Fibroblast of the conjunctiva (primary cell): ENCODE measurements around the gene MAP6D1.
A peak's percentile ranks its signal among the peaks of the same experiment; 100 is the strongest.
"Not testable (repeated sequence)": the region's sequence is repeated elsewhere in the genome, so short reads cannot be mapped to it uniquely, and the experiment has no call there.

Experiments used
- DNase-seq: peaks from one replicate; pipeline ENCODE4 v3.0.0-alpha.2; 2010; ENCODE audit warnings: low read depth

Gene MAP6D1

DNA sequence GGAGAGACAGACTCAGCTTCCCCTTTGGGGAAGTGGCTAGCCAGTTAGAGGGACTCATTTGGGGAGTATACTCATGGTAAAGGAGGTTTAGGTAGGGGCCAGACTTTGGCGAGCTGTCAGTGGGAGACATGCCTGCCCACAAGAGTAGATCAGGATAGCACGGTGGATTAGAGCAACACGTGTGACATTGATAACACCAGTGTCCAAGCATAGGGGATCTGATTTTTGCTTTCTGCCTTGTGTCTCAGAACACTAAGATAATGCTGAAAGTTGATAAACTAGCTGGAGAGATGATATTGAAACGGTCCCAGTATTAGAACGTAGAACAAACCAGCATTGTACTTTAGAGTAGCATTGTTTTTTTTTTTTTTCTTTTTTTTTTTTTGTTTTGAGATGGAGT, 25.9 kb downstream of the MAP6D1 start:
- DNase-seq: no peak

GRCh38 chr3:183797996-183798395, 27.4 kb downstream of the MAP6D1 start:
- DNase-seq: no peak

DNA sequence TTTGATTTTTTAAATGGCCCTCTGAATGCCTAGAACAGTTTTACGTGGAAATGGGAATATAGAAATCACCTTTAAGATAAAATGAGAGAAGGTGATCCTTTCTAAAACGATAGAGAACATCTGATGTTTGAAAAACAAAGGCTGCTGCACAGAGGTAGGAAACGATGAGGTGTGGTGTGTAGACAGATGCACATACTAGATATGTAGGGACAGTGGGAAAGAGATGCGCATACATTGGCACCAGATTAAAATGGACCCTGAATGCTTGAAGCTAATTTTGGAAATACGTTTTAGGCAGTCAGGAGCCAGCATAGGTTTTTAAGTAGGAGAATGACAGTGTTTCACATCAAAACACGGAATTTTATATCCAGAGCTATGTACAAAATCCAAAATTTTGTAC, 29.0 kb downstream of the MAP6D1 start:
- no peak for DNase-seq

DNA sequence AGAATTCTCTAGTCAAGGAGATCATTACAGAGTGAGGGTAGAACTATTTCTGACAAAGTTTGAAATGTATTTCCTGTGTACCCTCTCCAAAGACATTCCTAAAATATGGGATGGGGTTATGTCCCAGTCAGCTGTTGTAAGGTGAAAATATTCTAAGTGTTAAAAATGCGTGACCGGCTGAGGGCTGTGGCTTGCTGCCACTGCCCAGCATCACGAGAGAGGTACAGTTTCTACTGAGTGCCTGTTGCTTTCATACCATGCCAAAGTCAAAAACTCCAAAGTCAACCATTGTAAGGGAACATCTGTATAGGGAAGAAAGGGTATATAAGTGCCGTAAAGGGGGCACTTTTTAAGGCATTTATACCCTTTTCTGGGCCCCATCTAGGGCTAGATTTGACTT, 30.9 kb downstream of the MAP6D1 start:
- no peak for DNase-seq

DNA sequence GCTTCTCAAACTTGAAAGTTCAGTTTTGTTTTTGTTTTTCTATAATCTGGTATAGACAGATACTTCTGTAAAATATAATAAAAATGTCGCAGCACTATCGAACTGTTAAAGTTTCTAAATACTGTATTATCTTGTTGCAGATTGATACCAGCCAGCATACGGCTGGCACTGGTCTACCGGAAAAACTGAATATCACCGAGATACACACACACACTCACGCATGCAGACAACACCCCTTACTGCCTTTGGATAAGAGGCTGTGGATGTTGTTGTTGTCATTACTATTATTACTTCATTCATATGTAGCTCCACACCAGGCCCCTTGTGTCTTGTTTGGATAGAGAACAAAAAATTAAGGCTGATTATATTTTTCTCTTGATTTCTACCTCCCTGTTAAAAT, 32.4 kb downstream of the MAP6D1 start:
- no peak for DNase-seq

DNA sequence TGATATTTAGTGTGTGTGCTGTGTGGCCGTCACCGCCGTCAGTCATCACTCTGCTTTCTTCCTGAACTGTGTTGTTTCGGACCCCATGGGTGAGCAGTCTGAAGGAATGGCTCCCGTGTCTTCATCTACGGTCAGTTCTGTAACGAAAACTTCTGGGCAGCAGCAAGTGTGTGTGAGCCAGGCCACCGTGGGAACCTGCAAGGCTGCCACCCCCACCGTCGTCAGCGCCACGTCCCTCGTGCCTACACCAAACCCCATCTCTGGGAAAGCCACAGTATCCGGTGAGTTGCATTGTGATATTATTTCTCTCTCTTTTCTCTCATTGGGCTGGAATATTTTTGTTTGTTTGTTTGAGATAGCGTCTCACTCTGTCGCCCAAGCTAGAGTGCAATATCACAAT, 34.7 kb downstream of the MAP6D1 start:
- no peak for DNase-seq

- no peak for DNase-seq
Measured at GRCh38 chr3:183789826-183790225, 35.6 kb downstream of the MAP6D1 start.

DNA sequence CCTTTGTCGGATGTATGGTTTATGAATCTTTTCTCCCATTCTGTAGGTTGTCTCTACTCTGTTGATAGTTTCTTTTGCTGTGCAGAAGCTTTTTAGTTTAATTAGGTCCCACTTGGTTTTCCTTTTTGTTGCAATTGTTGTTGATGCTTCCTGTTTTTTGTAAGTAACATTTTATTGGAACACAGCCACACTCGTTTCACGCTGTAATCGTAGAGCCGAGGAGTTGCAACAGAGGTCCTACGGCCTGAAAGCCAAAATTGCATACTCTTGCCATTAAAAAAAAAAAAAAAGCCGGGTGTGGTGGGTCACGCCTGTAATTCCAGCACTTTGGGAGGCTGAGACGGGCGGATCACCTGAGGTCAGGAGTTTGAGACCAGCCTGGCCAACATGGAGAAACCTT, 40.9 kb downstream of the MAP6D1 start:
- not testable (repeated sequence) for DNase-seq

GRCh38 chr3:183782576-183783276, 42.7 kb downstream of the MAP6D1 start:
- DNase-seq: no peak

GRCh38 chr3:183781246-183781645, 44.1 kb downstream of the MAP6D1 start:
- DNase-seq: no peak

- DNase-seq: no peak
Measured at GRCh38 chr3:183779896-183780465, 45.4 kb downstream of the MAP6D1 start.

DNA sequence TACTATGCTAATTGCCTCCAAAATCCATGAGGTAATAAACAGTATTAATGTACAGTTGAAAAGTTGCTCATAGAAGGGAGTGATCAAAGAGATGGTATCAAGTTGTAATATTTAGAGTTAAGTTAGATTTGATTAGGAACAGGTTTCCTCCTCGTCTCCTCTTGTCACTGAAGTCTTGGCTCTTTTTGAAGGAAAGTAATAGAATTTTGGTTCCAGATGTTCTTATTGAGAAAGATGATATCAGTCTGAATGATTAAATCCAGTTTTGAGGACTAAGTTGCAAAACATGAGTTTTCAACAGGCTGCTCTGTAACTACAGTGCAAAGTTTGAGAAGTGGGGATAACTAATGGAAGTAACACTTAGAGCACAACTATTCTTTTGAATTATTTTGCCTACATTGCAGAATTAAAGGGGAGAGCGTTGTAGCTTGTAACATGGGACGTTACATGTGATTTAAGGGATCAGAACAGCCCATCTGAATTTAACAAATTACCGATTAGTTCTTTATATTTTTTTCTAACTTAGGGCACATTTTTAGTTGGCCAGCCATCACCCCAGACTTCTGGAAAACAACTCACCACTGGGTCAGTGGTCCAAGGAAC, 48.3 kb downstream of the MAP6D1 start:
- DNase-seq: no peak

DNA sequence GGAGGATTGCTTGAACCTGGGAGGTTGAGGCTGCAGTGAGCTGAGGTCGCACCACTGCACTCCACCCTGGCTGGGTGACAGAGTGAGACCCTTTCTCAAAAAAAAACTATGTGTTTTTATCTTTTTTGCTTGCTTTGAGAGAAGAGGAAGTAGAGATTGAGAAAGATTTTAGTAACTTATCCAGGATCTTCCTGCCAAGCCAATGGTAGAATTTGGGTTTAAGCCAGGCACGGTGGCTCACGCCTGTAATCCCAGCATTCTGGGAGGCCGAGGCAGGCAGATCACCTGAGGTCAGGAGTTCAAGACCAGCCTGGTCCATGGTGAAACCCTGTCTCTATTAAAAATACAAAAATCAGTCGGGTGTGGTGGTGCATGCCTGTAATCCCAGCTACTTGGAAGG, 48.9 kb downstream of the MAP6D1 start:
- not testable (repeated sequence) for DNase-seq

DNA sequence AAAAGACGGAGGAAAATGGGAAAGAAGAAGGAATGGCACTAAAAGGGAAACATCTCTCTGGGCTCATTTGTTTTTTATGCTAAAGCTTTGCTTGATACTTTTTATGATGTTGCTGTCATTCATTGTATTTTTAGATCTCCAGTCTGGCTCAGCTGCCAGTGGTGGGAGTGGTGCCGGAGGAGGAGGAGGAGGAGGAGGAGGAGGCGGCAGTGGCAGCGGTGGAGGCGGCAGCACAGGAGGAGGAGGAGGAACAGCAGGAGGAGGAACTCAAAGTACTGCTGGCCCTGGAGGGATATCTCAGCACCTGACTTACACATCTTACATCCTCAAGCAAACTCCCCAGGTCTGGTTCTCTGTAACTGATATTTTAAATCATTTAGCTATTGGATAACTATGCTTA, 49.6 kb downstream of the MAP6D1 start:
- DNase-seq: no peak

DNA sequence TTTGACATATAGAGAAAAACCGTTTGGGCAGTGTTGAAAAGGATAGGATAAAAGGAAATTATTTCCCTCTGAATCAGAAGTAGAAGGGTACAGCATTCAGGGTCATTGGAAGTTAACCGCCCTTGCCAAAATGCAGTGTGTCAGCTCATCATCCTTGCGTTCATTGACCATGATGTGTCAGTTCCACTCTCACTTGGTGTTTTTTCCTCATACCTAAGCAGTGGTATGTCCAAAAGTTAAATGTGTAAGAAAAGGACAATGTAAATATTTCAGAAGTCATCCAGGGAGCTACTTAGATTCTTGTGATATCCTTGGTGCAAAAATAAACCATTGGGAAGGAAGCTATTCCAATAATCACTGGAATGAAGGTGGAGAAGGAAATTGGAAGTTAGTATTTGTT, 50.7 kb downstream of the MAP6D1 start:
- no peak for DNase-seq

DNA sequence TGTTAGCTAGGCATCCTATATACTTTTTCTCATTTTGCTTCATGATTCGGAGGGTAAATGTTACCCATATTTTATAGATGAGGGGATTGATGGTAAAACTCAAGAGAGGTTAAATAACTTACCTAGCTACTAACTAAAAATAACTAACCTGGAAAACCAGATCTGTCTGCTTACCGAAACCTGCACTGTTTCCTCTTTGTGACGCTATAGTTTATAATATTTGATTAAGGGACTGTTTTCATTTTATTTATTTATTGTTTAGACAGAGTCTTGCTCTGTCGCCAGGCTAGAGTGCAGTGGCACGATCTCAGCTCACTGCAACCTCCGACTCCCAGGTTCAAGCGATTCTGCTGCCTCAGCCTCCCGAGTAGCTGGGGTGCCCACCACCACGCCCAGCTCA, 55.9 kb downstream of the MAP6D1 start:
- DNase-seq: no peak

GRCh38 chr3:183768114-183768513, 57.3 kb downstream of the MAP6D1 start:
- DNase-seq: no peak

DNA sequence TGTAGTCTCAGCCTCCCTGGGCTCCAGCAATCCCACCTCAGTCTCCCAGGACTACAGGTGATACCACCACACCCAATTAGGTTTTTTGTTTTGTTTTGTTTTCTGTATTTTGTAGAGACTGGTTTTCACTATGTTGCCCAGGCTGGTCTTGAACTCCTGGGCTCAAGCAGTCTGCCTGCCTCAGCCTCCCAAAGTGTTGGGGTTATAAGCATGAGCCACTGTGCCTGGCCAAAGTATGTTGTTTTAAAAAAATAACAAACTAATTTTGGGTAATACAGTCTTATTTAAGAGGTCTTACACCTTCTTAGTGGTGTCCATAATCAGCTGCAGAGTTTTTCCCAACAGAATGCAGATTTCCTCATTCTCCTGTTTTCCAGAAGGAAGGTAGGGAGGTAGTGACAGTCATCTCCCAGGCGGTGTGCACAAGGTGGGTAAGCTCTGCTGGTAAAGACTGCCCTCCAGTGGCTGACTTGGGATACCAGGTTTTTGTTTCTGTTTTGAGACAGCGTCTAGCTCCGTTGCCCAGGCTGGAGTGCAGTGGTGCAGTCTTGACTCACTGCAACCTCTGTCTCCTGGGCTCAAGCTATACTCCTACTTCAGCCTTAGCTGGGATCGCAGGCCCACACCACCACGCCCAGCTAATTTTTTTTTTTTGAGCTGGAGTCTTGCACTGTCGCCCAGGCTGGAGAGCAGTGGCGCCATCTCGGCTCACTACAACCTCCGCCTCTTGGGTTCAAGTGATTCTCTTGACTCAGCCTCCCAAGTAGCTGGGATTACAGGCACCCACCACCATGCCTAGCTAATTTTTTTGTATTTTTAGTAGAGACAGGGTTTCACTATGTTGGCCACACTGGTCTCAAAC, 58.4 kb downstream of the MAP6D1 start:
- peak; percentile 65 for DNase-seq

DNA sequence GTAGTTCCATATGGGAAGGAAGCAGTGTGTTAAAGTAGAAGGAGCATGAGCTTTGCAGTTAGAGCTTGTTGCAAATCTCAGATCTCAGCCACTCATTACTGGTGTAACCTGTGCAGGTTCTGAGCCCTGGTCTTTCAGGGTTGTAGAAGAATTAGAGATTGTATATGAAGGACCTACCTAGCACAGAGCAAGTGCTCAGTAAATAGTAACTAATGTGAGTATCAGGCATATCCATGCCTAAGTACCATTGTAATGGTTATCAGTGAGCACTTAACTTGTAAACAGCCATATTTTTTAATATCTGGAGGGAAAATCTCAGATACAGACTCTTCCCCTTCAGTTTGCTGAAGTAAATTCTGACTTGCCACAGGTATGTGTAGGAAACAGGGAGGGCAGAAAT, 59.3 kb downstream of the MAP6D1 start:
- DNase-seq: no peak
